CD14-positive monocyte (primary cell): ENCODE results near the gene IL36G. TPM values are rescaled to one million over a fixed set of nuclear protein-coding genes. Genes with fewer than 3 reads are reported as not detected.

Source experiments
- DNase-seq, 3 donors: peaks; one replicate each; pipeline ENCODE4 v3.0.0-alpha.2; 2011 to 2022
- H2AFZ ChIP-seq: 2 replicates; pipeline ENCODE4 v1.6.0; 2012; ENCODE audit warnings: mild to moderate bottlenecking, low read depth, low read length, inconsistent platforms; ENCODE audit not compliant: insufficient read depth, poor library complexity, severe bottlenecking
- H3K27ac ChIP-seq, 2 donors: 1 replicate in 1 of 2; 2 replicates in 1 of 2; pipeline ENCODE4 v1.5.1; 2012 to 2013; ENCODE audit warnings: low read length in 2 of 2, control low read depth in 1 of 2, inconsistent platforms in 1 of 2, low read depth in 1 of 2, mild to moderate bottlenecking in 1 of 2
- H3K27me3 ChIP-seq, 2 donors: one replicate each; pipeline versions ENCODE4 v1.6.0 to v1.6.1; 2011 to 2013; ENCODE audit warnings: low read length in 2 of 2; ENCODE audit not compliant: control insufficient read depth in 2 of 2, insufficient read depth in 2 of 2
- H3K36me3 ChIP-seq, 2 donors: replicated peaks in 1 of 2; 1 replicate in 1 of 2; 2 replicates in 1 of 2; pipeline versions ENCODE4 v1.5.1 to v1.6.1; 2012 to 2013; ENCODE audit warnings: low read length in 2 of 2, control low read depth in 1 of 2, inconsistent platforms in 1 of 2, mild to moderate bottlenecking in 1 of 2; ENCODE audit not compliant: insufficient read depth in 2 of 2, control insufficient read depth in 1 of 2
- H3K4me1 ChIP-seq, 2 donors: 1 replicate in 1 of 2; 2 replicates in 1 of 2; pipeline versions ENCODE4 v1.5.1 to v1.6.1; 2012 to 2013; ENCODE audit warnings: low read length in 2 of 2, control low read depth in 1 of 2, inconsistent platforms in 1 of 2, mild to moderate bottlenecking in 1 of 2, moderate library complexity in 1 of 2; ENCODE audit not compliant: insufficient read depth in 2 of 2, control insufficient read depth in 1 of 2
- H3K4me2 ChIP-seq: replicated peaks from 2 replicates; pipeline ENCODE3; 2012; ENCODE audit warnings: low read length, moderate library complexity, mild to moderate bottlenecking; ENCODE audit not compliant: poor library complexity, severe bottlenecking; ENCODE audit errors: extremely low read depth
- H3K4me3 ChIP-seq, 3 experiments: fragments of 200-600 bp in 1 of 3; sonication (generic) in 1 of 3; replicated peaks in 1 of 3; 1 replicate in 2 of 3; 2 replicates in 1 of 3; pipeline ENCODE4 v1.5.1; 2011 to 2013; ENCODE audit warnings: low read length in 3 of 3, mild to moderate bottlenecking in 3 of 3, control low read depth in 2 of 3, low read depth in 2 of 3, inconsistent platforms in 1 of 3, moderate library complexity in 1 of 3
- H3K79me2 ChIP-seq: 2 replicates; pipeline ENCODE4 v1.6.0; 2012; ENCODE audit warnings: mild to moderate bottlenecking, control low read depth, inconsistent platforms, low read length, moderate library complexity; ENCODE audit not compliant: insufficient read depth
- H3K9ac ChIP-seq: 2 replicates; pipeline ENCODE4 v1.6.0; 2017; ENCODE audit warnings: low read length, mild to moderate bottlenecking; ENCODE audit not compliant: insufficient read depth, poor library complexity, severe bottlenecking
- H3K9me3 ChIP-seq, 2 donors: replicated peaks in 1 of 2; 1 replicate in 1 of 2; 2 replicates in 1 of 2; pipeline versions ENCODE4 v1.5.1 to v1.6.1; 2012 to 2013; ENCODE audit warnings: low read length in 2 of 2, control low read depth in 1 of 2; ENCODE audit not compliant: control insufficient read depth in 1 of 2, insufficient read depth in 1 of 2
- H4K20me1 ChIP-seq: 2 replicates; pipeline ENCODE4 v1.6.0; 2012; ENCODE audit warnings: mild to moderate bottlenecking, low read length, control low read depth, moderate library complexity; ENCODE audit not compliant: insufficient read depth
- H3K27ac Mint-ChIP-seq, 7 donors: one replicate each; pipeline ENCODE4 v1.8.0; 2020; ENCODE audit warnings: mild to moderate bottlenecking in 7 of 7, mixed read lengths in 7 of 7, moderate library complexity in 6 of 7, inconsistent platforms in 2 of 7
- H3K27me3 Mint-ChIP-seq, 3 donors: one replicate each; pipeline ENCODE4 v1.8.0; 2021 to 2022; ENCODE audit warnings: low read depth in 3 of 3, mild to moderate bottlenecking in 3 of 3, mixed read lengths in 3 of 3, moderate library complexity in 3 of 3, inconsistent platforms in 1 of 3
- H3K36me3 Mint-ChIP-seq, 2 donors: one replicate each; pipeline ENCODE4 v1.8.0; 2020; ENCODE audit warnings: mixed read lengths in 2 of 2, inconsistent platforms in 1 of 2, mild to moderate bottlenecking in 1 of 2
- H3K4me1 Mint-ChIP-seq: one replicate; pipeline ENCODE4 v1.8.0; 2020; ENCODE audit warnings: mild to moderate bottlenecking, mixed read lengths
- H3K4me3 Mint-ChIP-seq, 2 donors: one replicate each; pipeline ENCODE4 v1.8.0; 2020; ENCODE audit warnings: mild to moderate bottlenecking in 2 of 2, mixed read lengths in 2 of 2, moderate library complexity in 1 of 2
- H3K9me3 Mint-ChIP-seq, 7 donors: one replicate each; pipeline ENCODE4 v1.8.0; 2020 to 2022; ENCODE audit warnings: mixed read lengths in 7 of 7, mild to moderate bottlenecking in 6 of 7, moderate library complexity in 6 of 7, inconsistent platforms in 2 of 7
- WGBS: methylation state at CpG from one replicate; pipeline ENCODE4 v1.1.5; 2013; ENCODE audit warnings: missing lambda C conversion rate; ENCODE audit not compliant: insufficient coverage; 5-methylcytosine and 5-hydroxymethylcytosine counted together
- intact Hi-C, 2 donors: fragments of 100-400 bp; cut with micrococcal nuclease; formaldehyde crosslinking; loops; one replicate each; pipeline versions ENCODE4 v1.15.0 to v1.15.1; 2023
- polyA plus RNA-seq, 3 donors: library from polyadenylated mRNA; depleted of rRNA in 1 of 3; unstranded in 2 of 3; stranded (reverse) in 1 of 3; fragments of 300-500 nt in 2 of 3; fragments of >200 nt in 1 of 3; fragmentation: Illumina TruSeq in 2 of 3; gene quantifications; 1 replicate in 2 of 3; 2 replicates in 1 of 3; pipeline ENCODE4 v1.2.3, GENCODE V29; 2012 to 2021
- TF ChIP-seq, protein P1 (sequence below): fragments of 200-600 bp; IDR thresholded peaks from one replicate; pipeline ENCODE4 v1.8.0; 2022; ENCODE audit warnings: antibody characterized with exemption, mild to moderate bottlenecking

The IL36G gene
- polyA plus RNA-seq, 3 donors = not detected

DNA sequence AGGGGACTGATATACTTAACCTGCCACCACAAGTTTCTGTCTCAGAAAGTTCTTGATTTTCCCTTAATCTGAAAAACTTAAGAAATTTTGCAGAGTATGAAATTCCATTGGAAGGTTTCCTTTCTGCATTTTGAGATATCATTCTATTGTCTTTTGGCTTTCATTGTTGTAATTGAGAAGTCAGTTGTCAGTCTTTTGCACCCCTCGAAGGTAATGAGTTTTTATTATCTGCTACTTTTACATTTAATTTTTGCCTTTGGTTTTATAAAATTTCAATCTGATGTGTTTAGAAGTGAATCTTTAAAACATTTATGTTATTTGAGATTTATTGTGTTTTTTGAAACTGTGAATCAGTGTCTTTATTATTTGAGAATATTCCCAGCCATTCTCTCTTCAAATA lies 22.6 kb downstream of the IL36G start:
- no peaks in the 10 kb centered on the region for H3K4me1 Mint-ChIP-seq
- H3K4me1 ChIP-seq = no peaks in the 10 kb centered on the region
- DNase-seq = no peak
- no peak overlapping the region for H3K27ac ChIP-seq
- intact Hi-C loops = no loop called here
- no peak overlapping the region for H3K4me2 ChIP-seq
- H3K27me3 Mint-ChIP-seq = peaks cover 3 to 11% (median 8%) of the 10 kb centered on the region in 3 donors
- peaks cover 16 to 28% of the 10 kb centered on the region in 2 donors for H3K9me3 ChIP-seq
- no peak overlapping the region for H3K27ac Mint-ChIP-seq
- no peaks in the 10 kb centered on the region for H3K36me3 ChIP-seq
- no peak overlapping the region for H3K9ac ChIP-seq
- H3K9me3 Mint-ChIP-seq = peaks cover 15 to 46% (median 34%) of the 10 kb centered on the region in 7 donors
- H4K20me1 ChIP-seq = no peaks in the 10 kb centered on the region
- H3K4me3 Mint-ChIP-seq = no peak overlapping the region
- no peak overlapping the region for H2AFZ ChIP-seq
- H3K27me3 ChIP-seq = no peaks in the 10 kb centered on the region
- WGBS = no CpG with 5 or more reads among the region's 1 CpG
- H3K4me3 ChIP-seq = no peak overlapping the region
- TF ChIP-seq, protein P1, sequence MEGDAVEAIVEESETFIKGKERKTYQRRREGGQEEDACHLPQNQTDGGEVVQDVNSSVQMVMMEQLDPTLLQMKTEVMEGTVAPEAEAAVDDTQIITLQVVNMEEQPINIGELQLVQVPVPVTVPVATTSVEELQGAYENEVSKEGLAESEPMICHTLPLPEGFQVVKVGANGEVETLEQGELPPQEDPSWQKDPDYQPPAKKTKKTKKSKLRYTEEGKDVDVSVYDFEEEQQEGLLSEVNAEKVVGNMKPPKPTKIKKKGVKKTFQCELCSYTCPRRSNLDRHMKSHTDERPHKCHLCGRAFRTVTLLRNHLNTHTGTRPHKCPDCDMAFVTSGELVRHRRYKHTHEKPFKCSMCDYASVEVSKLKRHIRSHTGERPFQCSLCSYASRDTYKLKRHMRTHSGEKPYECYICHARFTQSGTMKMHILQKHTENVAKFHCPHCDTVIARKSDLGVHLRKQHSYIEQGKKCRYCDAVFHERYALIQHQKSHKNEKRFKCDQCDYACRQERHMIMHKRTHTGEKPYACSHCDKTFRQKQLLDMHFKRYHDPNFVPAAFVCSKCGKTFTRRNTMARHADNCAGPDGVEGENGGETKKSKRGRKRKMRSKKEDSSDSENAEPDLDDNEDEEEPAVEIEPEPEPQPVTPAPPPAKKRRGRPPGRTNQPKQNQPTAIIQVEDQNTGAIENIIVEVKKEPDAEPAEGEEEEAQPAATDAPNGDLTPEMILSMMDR = no peak
- no peaks in the 10 kb centered on the region for H3K36me3 Mint-ChIP-seq
- H3K79me2 ChIP-seq = no peaks in the 10 kb centered on the region

DNA sequence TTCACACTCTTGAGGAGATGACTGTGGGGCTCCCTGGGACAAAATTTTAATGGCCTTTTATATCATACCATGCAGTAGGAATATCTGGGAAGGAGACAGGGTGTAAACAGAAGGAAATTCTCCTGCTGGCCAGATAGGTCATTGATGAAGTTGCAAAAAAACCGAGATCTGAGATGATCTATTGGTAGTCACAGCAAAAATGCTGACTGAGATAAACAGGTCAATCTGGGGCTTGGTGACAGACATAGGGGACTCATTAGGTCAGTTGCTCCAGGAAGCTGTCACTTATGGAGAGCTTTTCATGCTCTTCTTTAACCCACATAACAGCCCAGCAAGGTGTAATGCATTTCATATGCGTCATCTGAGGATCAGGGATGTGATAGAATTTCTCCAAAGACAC lies 24.9 kb downstream of the IL36G start:
- Histone ChIP-seq H3K4me1 (no peaks in the 10 kb centered on the region), H3K27ac (no peak overlapping the region), H3K4me2 (no peak overlapping the region), H3K9ac (no peak overlapping the region), H3K9me3 (peaks cover 16 to 28% of the 10 kb centered on the region in 2 donors), H3K36me3 (no peaks in the 10 kb centered on the region), H4K20me1 (no peaks in the 10 kb centered on the region), H3K79me2 (no peaks in the 10 kb centered on the region), H3K4me3 (no peak overlapping the region), H2AFZ (no peak overlapping the region), H3K27me3 (no peaks in the 10 kb centered on the region)
- WGBS = 100% methylated on average over 1 of the region's 2 CpGs
- intact Hi-C loops = no loop called here
- Mint-ChIP-seq H3K27ac (no peak overlapping the region), H3K36me3 (no peaks in the 10 kb centered on the region), H3K4me1 (no peaks in the 10 kb centered on the region), H3K27me3 (peaks cover 3 to 11% (median 10%) of the 10 kb centered on the region in 3 donors), H3K4me3 (no peak overlapping the region), H3K9me3 (peaks cover 15 to 45% (median 34%) of the 10 kb centered on the region in 7 donors)
- no peak for DNase-seq
- TF ChIP-seq, protein P1 = no peak
